ENCODE data around the gene LAMB3.

DNA sequence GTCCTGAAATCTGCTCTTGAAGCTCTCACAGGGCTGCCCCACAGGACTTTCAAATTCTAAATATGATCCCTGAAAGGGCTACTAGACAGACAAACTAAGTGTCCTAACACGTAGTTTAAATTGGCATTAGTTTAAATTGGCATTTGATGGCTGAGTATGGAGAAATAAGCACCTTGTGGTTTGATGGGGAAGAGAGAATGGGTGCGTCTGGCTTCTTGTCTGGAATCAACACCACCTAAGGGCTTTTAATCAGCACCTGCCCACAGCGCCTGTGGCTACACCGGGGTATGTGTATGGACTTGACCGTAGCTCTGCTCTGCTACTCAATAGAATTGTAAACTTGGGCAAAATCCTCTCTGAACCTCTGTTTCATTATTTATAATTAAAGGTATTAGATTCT is 5.7 kb upstream of the LAMB3 start:
- TF ChIP-seq CTCF (IDR thresholded peaks at IDR 0.05) (no peak), POLR2A (IDR thresholded peaks at IDR 0.05) (no peak), EP300 (IDR thresholded peaks at IDR 0.05) (no peak), POLR2AphosphoS5 (IDR thresholded peaks at IDR 0.05) (no peak)
